ENCODE data around the gene HHLA2.
"Not testable (repeated sequence)": the region's sequence is repeated elsewhere in the genome, so short reads cannot be mapped to it uniquely, and the experiment has no call there.

Gene HHLA2

DNA sequence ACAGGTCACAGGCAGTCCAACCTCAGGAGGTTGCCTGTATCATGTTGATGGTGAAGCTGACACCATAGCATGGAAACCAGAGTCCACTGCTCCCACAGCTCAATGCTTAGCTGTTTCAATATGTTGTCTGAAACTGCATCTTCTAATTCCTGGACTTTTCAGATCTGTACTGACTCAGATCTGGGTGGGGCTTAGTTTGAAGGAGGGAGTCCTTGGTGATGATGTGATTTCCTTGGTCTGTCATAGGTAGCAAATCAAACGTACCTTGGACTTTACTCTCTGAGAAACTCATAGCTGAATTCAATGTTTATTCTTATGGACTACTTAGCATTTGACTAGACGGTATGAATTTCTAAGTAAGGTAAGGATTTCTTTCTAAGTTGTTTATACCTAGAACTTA lies at the start of gene HHLA2:
Gene HHLA2 (plus strand): TSS at position 310 of the 400 bp plus-strand sequence. CDS start 55,266 bp downstream, outside the sequence.
- no peak within 1 kb of the TSS for H3K4me3 ChIP-seq (ENCODE audit: low read depth, low read length)
- TF ChIP-seq, protein P1, sequence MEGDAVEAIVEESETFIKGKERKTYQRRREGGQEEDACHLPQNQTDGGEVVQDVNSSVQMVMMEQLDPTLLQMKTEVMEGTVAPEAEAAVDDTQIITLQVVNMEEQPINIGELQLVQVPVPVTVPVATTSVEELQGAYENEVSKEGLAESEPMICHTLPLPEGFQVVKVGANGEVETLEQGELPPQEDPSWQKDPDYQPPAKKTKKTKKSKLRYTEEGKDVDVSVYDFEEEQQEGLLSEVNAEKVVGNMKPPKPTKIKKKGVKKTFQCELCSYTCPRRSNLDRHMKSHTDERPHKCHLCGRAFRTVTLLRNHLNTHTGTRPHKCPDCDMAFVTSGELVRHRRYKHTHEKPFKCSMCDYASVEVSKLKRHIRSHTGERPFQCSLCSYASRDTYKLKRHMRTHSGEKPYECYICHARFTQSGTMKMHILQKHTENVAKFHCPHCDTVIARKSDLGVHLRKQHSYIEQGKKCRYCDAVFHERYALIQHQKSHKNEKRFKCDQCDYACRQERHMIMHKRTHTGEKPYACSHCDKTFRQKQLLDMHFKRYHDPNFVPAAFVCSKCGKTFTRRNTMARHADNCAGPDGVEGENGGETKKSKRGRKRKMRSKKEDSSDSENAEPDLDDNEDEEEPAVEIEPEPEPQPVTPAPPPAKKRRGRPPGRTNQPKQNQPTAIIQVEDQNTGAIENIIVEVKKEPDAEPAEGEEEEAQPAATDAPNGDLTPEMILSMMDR (IDR thresholded peaks at IDR 0.05; ENCODE audit: control insufficient read depth, extremely low read depth, insufficient read depth): no peak
- no peak for DNase-seq (ENCODE audit: low read depth)

- H3K4me3 ChIP-seq (ENCODE audit: low read depth, low read length): no peak overlapping the region
- TF ChIP-seq, protein P1 (IDR thresholded peaks at IDR 0.05; ENCODE audit: control insufficient read depth, extremely low read depth, insufficient read depth): no peak
- DNase-seq (ENCODE audit: low read depth): no peak
Observed at GRCh38 chr3:108250626-108251025, 45.7 kb upstream of the HHLA2 start.

DNA sequence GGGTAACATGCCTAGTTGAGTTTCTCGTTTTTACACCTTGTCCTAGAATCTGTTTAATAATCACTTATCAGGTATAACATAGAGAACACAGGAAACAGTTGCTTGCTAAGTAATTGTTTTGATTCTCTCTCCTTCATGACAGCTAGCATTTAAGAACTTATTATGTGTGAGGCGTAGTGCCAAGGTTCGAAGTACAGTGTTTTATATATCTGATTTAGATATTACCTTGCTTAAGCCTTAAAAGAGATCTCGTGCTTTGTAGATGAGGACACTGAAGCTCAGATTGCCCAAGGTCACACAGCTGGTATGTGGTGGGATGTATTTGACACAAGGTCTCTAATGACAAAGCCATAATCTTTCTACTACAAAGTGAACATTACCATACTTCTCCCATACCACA lies 45.1 kb upstream of the HHLA2 start:
- DNase-seq (ENCODE audit: low read depth): no peak
- TF ChIP-seq, protein P1 (IDR thresholded peaks at IDR 0.05; ENCODE audit: control insufficient read depth, extremely low read depth, insufficient read depth): no peak
- no peak overlapping the region for H3K4me3 ChIP-seq (ENCODE audit: low read depth, low read length)

DNA sequence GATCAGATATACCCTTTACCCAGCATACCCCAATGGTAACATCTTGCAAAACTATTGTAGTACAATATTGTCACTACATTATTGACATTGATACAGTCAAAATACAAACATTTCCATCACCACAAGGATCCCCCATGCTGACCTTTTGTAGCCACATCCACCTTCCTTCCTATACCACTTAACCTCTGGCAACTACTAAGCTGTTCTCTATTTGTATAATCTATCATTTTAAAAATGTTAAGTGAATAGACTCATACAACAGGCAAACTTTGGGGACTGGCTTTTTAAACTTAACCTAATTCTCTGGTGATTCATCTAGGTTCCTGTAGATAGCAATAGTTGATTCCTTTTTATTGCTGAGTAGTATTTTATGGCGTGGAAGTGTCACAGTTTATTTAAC lies 44.5 kb upstream of the HHLA2 start:
- H3K4me3 ChIP-seq (ENCODE audit: low read depth, low read length): no peak overlapping the region
- DNase-seq (ENCODE audit: low read depth): no peak
- TF ChIP-seq, protein P1 (IDR thresholded peaks at IDR 0.05; ENCODE audit: control insufficient read depth, extremely low read depth, insufficient read depth): no peak

GRCh38 chr3:108255131-108255530 lies 41.2 kb upstream of the HHLA2 start:
- H3K4me3 ChIP-seq (ENCODE audit: low read depth, low read length): no peak overlapping the region
- DNase-seq (ENCODE audit: low read depth): no peak
- TF ChIP-seq, protein P1 (IDR thresholded peaks at IDR 0.05; ENCODE audit: control insufficient read depth, extremely low read depth, insufficient read depth): no peak

GRCh38 chr3:108264534-108265298 lies 31.6 kb upstream of the HHLA2 start:
- not testable (repeated sequence) for H3K4me3 ChIP-seq (ENCODE audit: low read depth, low read length); DNase-seq (ENCODE audit: low read depth)

DNA sequence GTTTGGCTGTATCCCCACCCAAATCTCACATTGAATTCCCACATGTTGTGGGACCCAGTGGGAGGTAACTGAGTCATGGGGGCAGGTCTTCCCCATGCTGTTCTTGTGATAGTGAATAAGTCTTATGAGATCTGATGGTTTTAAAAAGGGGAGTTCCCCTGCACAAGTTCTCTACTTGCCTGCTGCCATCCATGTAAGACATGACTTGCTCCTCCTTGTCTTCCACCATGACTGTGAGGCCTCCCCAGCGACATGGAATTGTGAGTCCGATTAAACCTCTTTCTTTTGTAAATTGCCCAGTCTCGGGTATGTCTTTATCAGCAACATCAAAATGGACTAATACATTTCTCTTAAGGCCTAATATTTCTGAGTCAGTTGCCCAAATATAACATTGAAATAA lies 28.1 kb upstream of the HHLA2 start:
- DNase-seq (ENCODE audit: low read depth); H3K4me3 ChIP-seq (ENCODE audit: low read depth, low read length): not testable (repeated sequence)

DNA sequence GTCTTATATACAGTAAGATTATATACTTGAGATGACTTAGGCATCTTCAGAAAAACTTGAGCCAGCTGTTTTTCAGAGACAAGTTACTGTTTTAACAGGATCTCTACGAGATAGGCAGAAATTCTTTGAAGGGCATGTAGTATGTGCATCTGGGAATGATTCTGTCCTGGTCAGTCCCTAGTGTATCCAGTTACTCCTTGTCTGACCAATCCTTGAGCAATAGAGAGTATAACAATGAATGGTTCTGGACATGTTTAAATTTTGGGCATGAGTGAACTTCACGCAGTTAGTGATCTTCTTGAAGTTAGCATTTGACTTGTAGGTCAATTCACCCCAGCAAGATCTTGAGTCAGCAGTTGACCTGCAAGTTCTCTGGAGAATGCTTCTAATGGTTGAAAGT lies 24.7 kb upstream of the HHLA2 start:
- DNase-seq (ENCODE audit: low read depth): no peak
- TF ChIP-seq, protein P1 (IDR thresholded peaks at IDR 0.05; ENCODE audit: control insufficient read depth, extremely low read depth, insufficient read depth): no peak
- H3K4me3 ChIP-seq (ENCODE audit: low read depth, low read length): no peak overlapping the region

DNA sequence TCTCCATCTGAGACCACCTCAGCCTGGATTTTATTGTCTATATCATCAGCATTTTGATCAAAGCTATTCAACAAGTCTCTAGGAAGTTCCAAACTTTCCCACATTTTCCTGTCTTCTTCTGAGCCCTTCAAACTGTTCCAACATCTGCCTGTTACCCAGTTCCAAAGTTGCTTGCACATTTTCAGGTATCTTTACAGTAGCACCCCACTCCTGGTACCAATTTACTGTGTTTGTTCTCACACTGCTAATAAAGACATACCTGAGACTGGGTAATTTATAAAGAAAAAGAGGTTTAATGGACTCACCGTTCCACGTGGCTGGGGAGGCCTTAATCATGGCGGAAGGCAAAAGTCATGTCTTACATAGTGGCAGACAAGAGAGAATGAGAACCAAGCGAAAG lies 17.3 kb upstream of the HHLA2 start:
- not testable (repeated sequence) for DNase-seq (ENCODE audit: low read depth); H3K4me3 ChIP-seq (ENCODE audit: low read depth, low read length)
